Measurements from ENCODE around the gene C1QTNF4. TPM values are rescaled to one million over a fixed set of nuclear protein-coding genes. Genes with fewer than 3 reads are reported as not detected.

C1QTNF4 gene
- total RNA-seq, 1 experiment from 2014 or later = 0.22 TPM

GRCh38 chr11:47569646-47570045 lies 24.6 kb downstream of the C1QTNF4 start:
- no TSS peak for BruUV-seq (replicated peaks)
- Histone ChIP-seq H2AFZ (no peak overlapping the region), H3K27me3 (ENCODE audit: insufficient read depth, low read depth) (no peaks in the 10 kb centered on the region), H4K20me1 (ENCODE audit: insufficient read depth) (peaks cover 7% of the 10 kb centered on the region; the same call in 1 of the 2 replicates), H3K4me3 (no peak overlapping the region), H3K4me1 (replicated peaks; ENCODE audit: insufficient read depth) (peaks cover 9% of the 10 kb centered on the region), H3F3A (ENCODE audit: insufficient read depth, low read depth) (peaks cover 7% of the 10 kb centered on the region; the same call in 1 of the 2 replicates), H3K9me2 (ENCODE audit: insufficient read depth) (no peaks in the 10 kb centered on the region), H3K27ac (no peak overlapping the region), H3K79me2 (ENCODE audit: low read depth) (peaks cover 52% of the 10 kb centered on the region), H3K36me3 (ENCODE audit: low read depth) (peaks cover 27% of the 10 kb centered on the region), H3K4me2 (no peak overlapping the region), H3K9me3 (ENCODE audit: insufficient read depth, low read depth) (no peaks in the 10 kb centered on the region)
- TF ChIP-seq CTCF (conservative IDR thresholded peaks at IDR 0.05) (no peak), EZH2 (IDR thresholded peaks at IDR 0.05; ENCODE audit: low read depth) (no peak)
- intact Hi-C loops (cut with micrococcal nuclease; ENCODE audit: unreplicated experiment) = loop anchor here (5.0 kb wide), 1 partner anchor 162 kb away; the partner anchor contains the start of gene SLC39A13
- no peak for DNase-seq
- ChIA-PET CTCF (interaction anchor here (0.6 kb wide), 1 partner anchor 220 kb away, joined by 4 read pairs; no protein-coding TSS in a partner anchor), POLR2A (ENCODE audit: unreplicated experiment) (interaction anchor here (0.9 kb wide), 1 partner anchor 140 kb away, joined by 7 read pairs; no protein-coding TSS in a partner anchor)

DNA sequence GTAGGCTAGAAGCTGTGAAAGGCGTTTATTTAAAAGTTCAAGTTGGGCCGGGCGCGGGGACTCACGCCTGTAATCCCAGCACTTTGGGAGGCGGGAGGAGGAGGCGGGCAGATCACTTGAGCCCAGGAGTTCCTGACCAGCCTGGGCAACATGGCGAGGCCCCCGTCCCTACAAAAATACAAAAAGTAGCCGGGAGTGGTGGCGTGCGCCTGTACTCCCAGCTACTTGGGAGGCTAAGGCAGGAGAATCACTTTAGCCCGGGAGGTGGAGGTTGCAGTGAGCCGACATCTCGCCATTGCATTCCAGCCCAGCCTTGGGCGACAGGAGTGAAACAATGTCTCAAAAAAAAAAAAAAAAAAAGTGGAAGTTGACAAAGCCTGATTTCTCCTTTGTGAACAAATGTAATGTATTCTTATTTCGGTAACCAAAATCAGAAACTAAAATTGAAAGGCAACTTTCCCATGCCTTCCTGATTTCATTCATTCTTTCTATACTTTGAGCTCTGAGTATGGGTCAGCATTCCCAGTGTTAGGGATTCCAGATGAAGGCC lies 28.0 kb downstream of the C1QTNF4 start:
- no peaks in the 10 kb centered on the region for H3K9me2 ChIP-seq (ENCODE audit: insufficient read depth)
- CTCF ChIA-PET = interaction anchor here (0.7 kb wide), 1 partner anchor 54 kb away, joined by 8 read pairs; no protein-coding TSS in a partner anchor
- H3K9me3 ChIP-seq (ENCODE audit: insufficient read depth, low read depth) = no peaks in the 10 kb centered on the region
- H3K4me2 ChIP-seq = peak overlapping the region; percentile 93
- TF ChIP-seq EZH2 (IDR thresholded peaks at IDR 0.05; ENCODE audit: low read depth) (no peak), CTCF (conservative IDR thresholded peaks at IDR 0.05) (no peak)
- H3K36me3 ChIP-seq (ENCODE audit: low read depth) = peaks cover 18% of the 10 kb centered on the region
- POLR2A ChIA-PET (ENCODE audit: unreplicated experiment) = interaction anchor here (0.6 to 0.7 kb wide), 4 partner anchors 12 to 71 kb away, joined by 3 to 14 read pairs (median 6); no protein-coding TSS in a partner anchor
- peaks cover 7% of the 10 kb centered on the region; the same call in 1 of the 2 replicates for H4K20me1 ChIP-seq (ENCODE audit: insufficient read depth)
- TSS peak; percentile 49 for BruUV-seq (replicated peaks)
- no peaks in the 10 kb centered on the region for H3K27me3 ChIP-seq (ENCODE audit: insufficient read depth, low read depth)
- peak overlapping the region; percentile 4; the same call in 1 of the 2 replicates for H3K27ac ChIP-seq
- peak overlapping the region; percentile 95 for H3K4me3 ChIP-seq
- DNase-seq = peak in 1 of 2 experiments; percentile 27
- intact Hi-C loops (cut with micrococcal nuclease; ENCODE audit: unreplicated experiment) = loop anchor here (5.0 kb wide), 1 partner anchor 159 kb away; the partner anchor contains the start of gene SLC39A13
- peaks cover 52% of the 10 kb centered on the region for H3K79me2 ChIP-seq (ENCODE audit: low read depth)
- H2AFZ ChIP-seq = peak overlapping the region; percentile 99
- H3K4me1 ChIP-seq (replicated peaks; ENCODE audit: insufficient read depth) = peaks cover 9% of the 10 kb centered on the region
- peaks cover 20% of the 10 kb centered on the region for H3F3A ChIP-seq (ENCODE audit: insufficient read depth, low read depth)

- peak within 1 kb of the TSS; percentile 95 for H3K4me3 ChIP-seq
- H3F3A ChIP-seq (ENCODE audit: insufficient read depth, low read depth) = peaks cover 19% of the 10 kb centered on the region
- ChIA-PET POLR2A (ENCODE audit: unreplicated experiment) (interaction anchor here (0.6 kb wide), 2 partner anchors 28 to 62 kb away, joined by 6 to 10 read pairs; no protein-coding TSS in a partner anchor), CTCF (no interaction called here)
- H3K79me2 ChIP-seq (ENCODE audit: low read depth) = peaks cover 50% of the 10 kb centered on the region
- peak; percentile 70 to 79 for DNase-seq
- no peaks in the 10 kb centered on the region for H3K27me3 ChIP-seq (ENCODE audit: insufficient read depth, low read depth)
- H3K9me2 ChIP-seq (ENCODE audit: insufficient read depth) = no peaks in the 10 kb centered on the region
- H4K20me1 ChIP-seq (ENCODE audit: insufficient read depth) = peaks cover 7% of the 10 kb centered on the region; the same call in 1 of the 2 replicates
- TF ChIP-seq CTCF (conservative IDR thresholded peaks at IDR 0.05) (no peak), EZH2 (IDR thresholded peaks at IDR 0.05; ENCODE audit: low read depth) (no peak)
- H2AFZ ChIP-seq = peak within 1 kb of the TSS; percentile 99
- H3K27ac ChIP-seq = peak within 1 kb of the TSS; percentile 55
- no TSS peak for BruUV-seq (replicated peaks)
- peak within 1 kb of the TSS; percentile 93 for H3K4me2 ChIP-seq
- H3K9me3 ChIP-seq (ENCODE audit: insufficient read depth, low read depth) = no peaks in the 10 kb centered on the region
- H3K36me3 ChIP-seq (ENCODE audit: low read depth) = peaks cover 13% of the 10 kb centered on the region; the same call in 1 of the 2 replicates
- intact Hi-C loops (cut with micrococcal nuclease; ENCODE audit: unreplicated experiment) = loop anchor here (5.0 kb wide), 1 partner anchor 158 kb away; the partner anchor contains the start of gene SLC39A13
- H3K4me1 ChIP-seq (replicated peaks; ENCODE audit: insufficient read depth) = peaks cover 11% of the 10 kb centered on the region
Measured at GRCh38 chr11:47565340-47566148, 28.7 kb downstream of the C1QTNF4 start, which contains the start of gene PTPMT1. PTPMT1 (plus strand) TSS chr11:47565599; CDS start chr11:47565623, 24 bp downstream.
